B cell (primary cell): ENCODE data around the gene GRB14. TPM values are rescaled to one million over a fixed set of nuclear protein-coding genes. Genes with fewer than 3 reads are reported as not detected.

Source experiments
- ATAC-seq: fragments of 200-7000 bp; cut with Tn5 transposase; one replicate; pipeline ENCODE4 v1.10.0; 2021; ENCODE audit warnings: low read depth, mild to moderate bottlenecking, moderate number of reproducible peaks, moderate library complexity
- CTCF ChIA-PET: fragments of 350-600 bp; sonication (Branson Sonifier 250); formaldehyde crosslinking; loops from one replicate; lab custom pipeline; 2021; ENCODE audit warnings: antibody characterized with exemption, inconsistent platforms; lab: Charles Lee
- POLR2A ChIA-PET: fragments of 350-600 bp; sonication (Branson Sonifier 250); formaldehyde crosslinking; loops from one replicate; lab custom pipeline; 2021; ENCODE audit warnings: antibody characterized with exemption; lab: Charles Lee
- DNase-seq: peaks from one replicate; pipeline ENCODE4 v3.0.0; 2013
- H2AFZ ChIP-seq: 2 replicates; pipeline ENCODE4 v1.6.1; 2012; ENCODE audit warnings: mild to moderate bottlenecking, low read depth, low read length; ENCODE audit not compliant: insufficient read depth, poor library complexity, severe bottlenecking
- H3K27ac ChIP-seq, 2 donors: 1 replicate in 1 of 2; 2 replicates in 1 of 2; pipeline ENCODE4 v1.5.1; 2012 to 2013; ENCODE audit warnings: low read length in 2 of 2, mild to moderate bottlenecking in 2 of 2, moderate library complexity in 1 of 2
- H3K27me3 ChIP-seq, 4 experiments: fragments of 200-600 bp in 1 of 4; sonication (generic) in 1 of 4; replicated peaks in 1 of 4; 1 replicate in 2 of 4; 2 replicates in 2 of 4; pipeline versions ENCODE4 v1.6.1 to v1.7.0; 2013 to 2016; ENCODE audit warnings: low read length in 3 of 4, mild to moderate bottlenecking in 2 of 4, mixed read lengths in 1 of 4, moderate library complexity in 1 of 4; ENCODE audit not compliant: insufficient read depth in 4 of 4, control insufficient read depth in 3 of 4; ENCODE audit errors: control extremely low read depth in 1 of 4
- H3K36me3 ChIP-seq, 2 experiments: replicated peaks in 1 of 2; 1 replicate in 1 of 2; 2 replicates in 1 of 2; pipeline versions ENCODE4 v1.6.1 to v1.7.1; 2013; ENCODE audit warnings: low read length in 1 of 2; ENCODE audit not compliant: insufficient read depth in 2 of 2, control insufficient read depth in 1 of 2; ENCODE audit errors: control extremely low read depth in 1 of 2, extremely low read depth in 1 of 2
- H3K4me1 ChIP-seq, 2 donors: fragments of 200-600 bp in 1 of 2; sonication (generic) in 1 of 2; 1 replicate in 1 of 2; 2 replicates in 1 of 2; pipeline versions ENCODE4 v1.5.1 to v1.6.1; 2013 to 2017; ENCODE audit warnings: low read length in 2 of 2; ENCODE audit not compliant: control insufficient read depth in 2 of 2, insufficient read depth in 2 of 2
- H3K4me2 ChIP-seq: replicated peaks from 2 replicates; pipeline ENCODE3; 2012; ENCODE audit warnings: mild to moderate bottlenecking, low read depth, low read length; ENCODE audit not compliant: poor library complexity, severe bottlenecking
- H3K4me3 ChIP-seq, 5 experiments: fragments of 200-600 bp in 1 of 5; sonication (generic) in 1 of 5; 1 replicate in 3 of 5; 2 replicates in 2 of 5; pipeline versions ENCODE4 v1.5.1 to v1.7.0; 2011 to 2016; ENCODE audit warnings: low read length in 4 of 5, mild to moderate bottlenecking in 4 of 5, low read depth in 2 of 5, control low read depth in 1 of 5, moderate library complexity in 1 of 5; ENCODE audit not compliant: insufficient read depth in 1 of 5; ENCODE audit errors: control extremely low read depth in 1 of 5, extremely low read depth in 1 of 5
- H3K79me2 ChIP-seq: fragments of 200-600 bp; sonication (generic); one replicate; pipeline ENCODE4 v1.6.0; 2016; ENCODE audit warnings: low read length; ENCODE audit not compliant: control insufficient read depth, insufficient read depth
- H3K9ac ChIP-seq: fragments of 200-600 bp; sonication (generic); 2 replicates; pipeline ENCODE4 v1.6.1; 2017; ENCODE audit warnings: mild to moderate bottlenecking, low read length, moderate library complexity
- H3K9me3 ChIP-seq, 3 donors: one replicate each; pipeline versions ENCODE4 v1.6.1 to v1.7.1; 2013; ENCODE audit warnings: low read length in 2 of 3; ENCODE audit not compliant: control insufficient read depth in 2 of 3, insufficient read depth in 1 of 3; ENCODE audit errors: control extremely low read depth in 1 of 3
- H4K20me1 ChIP-seq: 2 replicates; pipeline ENCODE4 v1.6.0; 2012; ENCODE audit warnings: mild to moderate bottlenecking, low read length; ENCODE audit not compliant: insufficient read depth, control insufficient read depth, poor library complexity, severe bottlenecking
- H3K27ac Mint-ChIP-seq: one replicate; pipeline ENCODE4 v1.8.0; 2021; ENCODE audit warnings: mixed read lengths
- H3K27me3 Mint-ChIP-seq: one replicate; pipeline ENCODE4 v1.8.0; 2021; ENCODE audit warnings: mixed read lengths
- H3K4me1 Mint-ChIP-seq: one replicate; pipeline ENCODE4 v1.8.0; 2021; ENCODE audit warnings: mixed read lengths
- H3K4me3 Mint-ChIP-seq: one replicate; pipeline ENCODE4 v1.8.0; 2021; ENCODE audit warnings: mixed read lengths
- H3K9me3 Mint-ChIP-seq: one replicate; pipeline ENCODE4 v1.8.0; 2022; ENCODE audit warnings: mixed read lengths; ENCODE audit not compliant: insufficient read depth
- EZH2 ChIP-seq: IDR thresholded peaks from 2 replicates; pipeline ENCODE4 v1.6.1; 2012; ENCODE audit warnings: borderline replicate concordance, low read depth, mild to moderate bottlenecking, moderate library complexity, low read length; ENCODE audit not compliant: insufficient read depth, poor library complexity, severe bottlenecking
- WGBS: methylation state at CpG from one replicate; pipeline ENCODE4 v1.1.5; 2013; ENCODE audit warnings: missing lambda C conversion rate; ENCODE audit not compliant: insufficient coverage; 5-methylcytosine and 5-hydroxymethylcytosine counted together
- intact Hi-C: fragments of 100-400 bp; cut with micrococcal nuclease; formaldehyde crosslinking; loops from one replicate; pipeline ENCODE4 v1.10.0; 2022
- polyA plus RNA-seq: library from polyadenylated mRNA; depleted of rRNA; stranded (reverse); fragments of >200 nt; gene quantifications from 2 replicates; pipeline ENCODE4 v1.2.3, GENCODE V29; 2012
- total RNA-seq, 2 donors: library from RNA; stranded (reverse); fragments of 120-200 nt in 1 of 2; gene quantifications; 1 replicate in 1 of 2; 2 replicates in 1 of 2; pipeline versions ENCODE4 v1.2.3 to v1.2.4, GENCODE V29; 2013 to 2022
- TF ChIP-seq, protein P1 (sequence below): fragments of 200-600 bp; IDR thresholded peaks from one replicate; pipeline ENCODE4 v1.8.0; 2022; ENCODE audit warnings: antibody characterized with exemption, mild to moderate bottlenecking

The GRB14 gene
- total and polyA plus RNA-seq, 2 donors (not counting 1 experiment from before 2014, with no cell fraction given): not detected

DNA sequence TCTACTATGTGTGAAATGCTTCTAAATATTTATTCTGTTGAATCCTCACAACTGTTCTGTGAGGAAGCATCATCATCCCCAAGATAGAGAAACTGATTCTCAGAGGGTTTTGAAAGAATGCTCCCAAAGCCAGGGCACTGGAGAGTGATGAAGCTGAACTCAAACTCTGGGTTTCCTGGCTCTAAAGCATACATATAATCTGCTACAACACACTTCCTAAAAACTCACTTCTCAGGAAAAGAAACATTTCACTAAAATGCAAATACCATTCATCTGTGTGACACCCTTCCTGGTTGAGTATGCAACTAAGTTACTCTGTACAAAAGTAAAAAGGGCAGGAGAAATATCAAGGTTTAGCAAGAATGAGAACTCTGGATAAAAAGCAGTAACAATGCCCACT, 58.6 kb downstream of the GRB14 start:
- CTCF ChIA-PET: no interaction called here

DNA sequence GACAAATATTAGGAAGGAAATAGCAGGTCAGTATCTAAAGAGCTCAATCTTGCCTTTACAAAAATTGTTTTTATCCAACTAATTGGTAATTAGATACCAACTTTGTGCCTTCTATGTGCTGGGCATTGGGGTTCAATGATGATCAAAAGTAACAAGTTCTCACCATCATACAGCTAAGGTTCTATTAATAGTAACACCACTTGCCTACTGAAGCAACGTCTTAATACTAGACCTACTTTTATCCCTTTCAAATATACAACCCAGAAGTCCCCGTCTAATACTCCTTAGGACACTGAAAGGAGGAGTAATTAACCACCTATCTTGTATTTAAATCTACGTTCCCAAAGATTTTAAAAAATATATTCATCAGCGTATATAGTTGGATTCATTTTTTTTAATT, 59.3 kb downstream of the GRB14 start:
- no peak for TF ChIP-seq EZH2
- TF ChIP-seq, protein P1, sequence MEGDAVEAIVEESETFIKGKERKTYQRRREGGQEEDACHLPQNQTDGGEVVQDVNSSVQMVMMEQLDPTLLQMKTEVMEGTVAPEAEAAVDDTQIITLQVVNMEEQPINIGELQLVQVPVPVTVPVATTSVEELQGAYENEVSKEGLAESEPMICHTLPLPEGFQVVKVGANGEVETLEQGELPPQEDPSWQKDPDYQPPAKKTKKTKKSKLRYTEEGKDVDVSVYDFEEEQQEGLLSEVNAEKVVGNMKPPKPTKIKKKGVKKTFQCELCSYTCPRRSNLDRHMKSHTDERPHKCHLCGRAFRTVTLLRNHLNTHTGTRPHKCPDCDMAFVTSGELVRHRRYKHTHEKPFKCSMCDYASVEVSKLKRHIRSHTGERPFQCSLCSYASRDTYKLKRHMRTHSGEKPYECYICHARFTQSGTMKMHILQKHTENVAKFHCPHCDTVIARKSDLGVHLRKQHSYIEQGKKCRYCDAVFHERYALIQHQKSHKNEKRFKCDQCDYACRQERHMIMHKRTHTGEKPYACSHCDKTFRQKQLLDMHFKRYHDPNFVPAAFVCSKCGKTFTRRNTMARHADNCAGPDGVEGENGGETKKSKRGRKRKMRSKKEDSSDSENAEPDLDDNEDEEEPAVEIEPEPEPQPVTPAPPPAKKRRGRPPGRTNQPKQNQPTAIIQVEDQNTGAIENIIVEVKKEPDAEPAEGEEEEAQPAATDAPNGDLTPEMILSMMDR: no peak
- Mint-ChIP-seq H3K27me3 (peaks cover 3% of the 10 kb centered on the region), H3K27ac (no peak overlapping the region), H3K4me1 (peaks cover 4% of the 10 kb centered on the region), H3K9me3 (no peaks in the 10 kb centered on the region), H3K4me3 (no peak overlapping the region)
- no CpG with 5 or more reads among the region's 4 CpGs for WGBS
- POLR2A ChIA-PET: no interaction called here
- Histone ChIP-seq H3K4me1 (no peaks in the 10 kb centered on the region), H3K4me2 (no peak overlapping the region), H3K36me3 (no peaks in the 10 kb centered on the region), H3K27ac (no peak overlapping the region), H3K4me3 (no peak overlapping the region), H3K9ac (no peak overlapping the region), H4K20me1 (no peaks in the 10 kb centered on the region), H3K9me3 (no peaks in the 10 kb centered on the region), H3K79me2 (no peaks in the 10 kb centered on the region), H2AFZ (no peak overlapping the region), H3K27me3 (no peaks in the 10 kb centered on the region)
- ATAC-seq: no peak
- intact Hi-C loops: loop anchor here (10.0 kb wide), 1 partner anchor 353 kb away; no protein-coding TSS in a partner anchor
- CTCF ChIA-PET: interaction anchor here (0.7 to 2.7 kb wide), 4 partner anchors 10 to 571 kb away, joined by 3 to 8 read pairs (median 6); no protein-coding TSS in a partner anchor
- no peak for DNase-seq

More for the DNA sequence above, 58.6 kb downstream of the GRB14 start:
- no peaks in the 10 kb centered on the region for H3K79me2 ChIP-seq
- H3K4me3 Mint-ChIP-seq: no peak overlapping the region
- no peaks in the 10 kb centered on the region for H3K36me3 ChIP-seq
- H3K27ac Mint-ChIP-seq: no peak overlapping the region
- no peaks in the 10 kb centered on the region for H3K9me3 Mint-ChIP-seq
- no peak overlapping the region for H3K4me3 ChIP-seq
- POLR2A ChIA-PET: no interaction called here
- H2AFZ ChIP-seq: no peak overlapping the region
- H3K27me3 Mint-ChIP-seq: peaks cover 3% of the 10 kb centered on the region
- no peaks in the 10 kb centered on the region for H4K20me1 ChIP-seq
- intact Hi-C loops: loop anchor here (10.0 kb wide), 1 partner anchor 352 kb away; no protein-coding TSS in a partner anchor
- no peaks in the 10 kb centered on the region for H3K27me3 ChIP-seq
- no peaks in the 10 kb centered on the region for H3K9me3 ChIP-seq
- no peak overlapping the region for H3K27ac ChIP-seq
- no peaks in the 10 kb centered on the region for H3K4me1 ChIP-seq
- H3K9ac ChIP-seq: no peak overlapping the region
- no peak for ATAC-seq
- TF ChIP-seq EZH2: no peak
- TF ChIP-seq, protein P1: no peak
- H3K4me1 Mint-ChIP-seq: peaks cover 4% of the 10 kb centered on the region
- DNase-seq: no peak
- no peak overlapping the region for H3K4me2 ChIP-seq
